ENCODE measurements around the gene SLC39A3.

Gene SLC39A3

DNA sequence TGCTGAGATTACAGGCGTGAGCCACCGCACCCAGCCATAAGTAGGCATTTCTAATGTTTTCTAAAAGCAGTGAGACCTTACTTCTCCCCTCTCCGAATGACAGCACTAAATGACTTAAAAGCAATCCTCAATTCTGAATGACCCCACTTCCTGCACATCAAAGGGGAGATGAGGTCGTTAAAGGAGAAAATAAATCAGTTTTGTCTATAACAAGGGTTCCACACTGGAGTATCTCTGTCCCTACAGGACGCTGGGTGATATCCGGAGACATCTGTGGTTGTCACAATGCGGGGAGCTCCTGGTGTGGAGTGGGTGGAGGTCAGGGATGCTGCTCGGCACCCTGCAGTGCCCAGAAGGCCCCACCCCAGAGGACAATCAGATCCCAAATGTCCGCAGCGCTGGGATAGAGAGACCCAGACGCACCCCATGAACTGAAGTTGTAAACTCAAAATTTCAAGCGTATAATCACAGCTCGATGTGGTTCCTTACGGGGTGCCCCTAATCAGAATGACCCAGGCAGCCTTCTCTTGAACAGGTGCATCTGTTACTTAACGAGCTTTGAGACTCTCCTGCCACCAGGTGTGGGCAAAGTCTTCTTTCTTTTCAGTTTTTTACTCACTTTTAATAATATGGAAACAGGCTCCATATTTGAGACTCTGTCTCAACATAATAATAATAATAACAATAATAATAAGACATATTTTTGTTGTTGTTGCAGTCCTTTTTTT is 40.2 kb downstream of the SLC39A3 start:
- TF ChIP-seq, protein P1, sequence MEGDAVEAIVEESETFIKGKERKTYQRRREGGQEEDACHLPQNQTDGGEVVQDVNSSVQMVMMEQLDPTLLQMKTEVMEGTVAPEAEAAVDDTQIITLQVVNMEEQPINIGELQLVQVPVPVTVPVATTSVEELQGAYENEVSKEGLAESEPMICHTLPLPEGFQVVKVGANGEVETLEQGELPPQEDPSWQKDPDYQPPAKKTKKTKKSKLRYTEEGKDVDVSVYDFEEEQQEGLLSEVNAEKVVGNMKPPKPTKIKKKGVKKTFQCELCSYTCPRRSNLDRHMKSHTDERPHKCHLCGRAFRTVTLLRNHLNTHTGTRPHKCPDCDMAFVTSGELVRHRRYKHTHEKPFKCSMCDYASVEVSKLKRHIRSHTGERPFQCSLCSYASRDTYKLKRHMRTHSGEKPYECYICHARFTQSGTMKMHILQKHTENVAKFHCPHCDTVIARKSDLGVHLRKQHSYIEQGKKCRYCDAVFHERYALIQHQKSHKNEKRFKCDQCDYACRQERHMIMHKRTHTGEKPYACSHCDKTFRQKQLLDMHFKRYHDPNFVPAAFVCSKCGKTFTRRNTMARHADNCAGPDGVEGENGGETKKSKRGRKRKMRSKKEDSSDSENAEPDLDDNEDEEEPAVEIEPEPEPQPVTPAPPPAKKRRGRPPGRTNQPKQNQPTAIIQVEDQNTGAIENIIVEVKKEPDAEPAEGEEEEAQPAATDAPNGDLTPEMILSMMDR (conservative IDR thresholded peaks at IDR 0.05; ENCODE audit: low read depth, low read length) = no peak
- DNase-seq (ENCODE audit: low read depth) = no peak
- H3K4me3 ChIP-seq (ENCODE audit: low read length) = no peak overlapping the region

DNA sequence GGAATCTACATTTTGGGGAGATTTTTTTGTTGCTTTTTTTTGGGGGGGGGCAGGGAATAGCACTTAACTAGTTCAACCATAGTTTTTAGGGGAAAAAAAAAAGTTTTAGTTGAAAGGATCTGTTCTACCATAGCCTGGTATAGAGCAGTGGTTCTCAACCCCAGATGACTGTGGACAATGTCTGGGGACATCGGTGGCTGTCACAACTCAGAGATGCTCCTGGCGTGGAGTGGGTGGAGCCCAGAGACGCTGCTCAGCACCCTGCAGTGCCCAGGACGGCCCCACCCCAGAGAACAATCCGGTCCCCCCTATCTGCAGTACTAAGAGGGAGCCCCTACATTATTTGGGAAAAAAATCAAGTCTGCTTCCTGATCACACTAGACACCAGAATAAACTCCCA is 45.6 kb downstream of the SLC39A3 start:
- no peak for DNase-seq (ENCODE audit: low read depth)

GRCh38 chr19:2693492-2694160 is 46.2 kb downstream of the SLC39A3 start:
- TF ChIP-seq, protein P1 (conservative IDR thresholded peaks at IDR 0.05; ENCODE audit: low read depth, low read length) = no peak
- no peak for DNase-seq (ENCODE audit: low read depth)
- H3K4me3 ChIP-seq (ENCODE audit: low read length) = no peak overlapping the region

More for the DNA sequence above, 45.6 kb downstream of the SLC39A3 start:
- TF ChIP-seq, protein P1 (conservative IDR thresholded peaks at IDR 0.05; ENCODE audit: low read depth, low read length) = no peak
- no peak overlapping the region for H3K4me3 ChIP-seq (ENCODE audit: low read length)

DNA sequence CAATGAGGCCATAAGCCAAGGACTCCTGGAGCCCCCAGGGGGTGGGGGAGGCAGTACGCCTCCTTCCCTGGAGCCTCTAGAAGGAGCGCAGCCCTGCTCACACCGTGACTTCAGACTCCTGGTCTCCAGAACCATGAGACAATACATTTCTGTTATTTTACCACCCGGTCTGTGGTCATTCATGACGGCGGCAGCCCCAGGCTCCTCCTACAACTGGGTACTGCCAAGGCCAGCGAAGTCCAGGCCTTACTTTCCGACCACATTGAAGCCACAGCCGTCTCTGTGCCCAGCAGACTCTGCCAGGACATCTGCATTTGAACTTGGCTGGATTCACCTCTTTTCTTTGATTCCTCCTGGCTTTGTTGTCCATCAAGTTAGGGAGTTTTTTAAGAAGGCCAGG is 47.9 kb downstream of the SLC39A3 start:
- TF ChIP-seq, protein P1 (conservative IDR thresholded peaks at IDR 0.05; ENCODE audit: low read depth, low read length) = no peak

DNA sequence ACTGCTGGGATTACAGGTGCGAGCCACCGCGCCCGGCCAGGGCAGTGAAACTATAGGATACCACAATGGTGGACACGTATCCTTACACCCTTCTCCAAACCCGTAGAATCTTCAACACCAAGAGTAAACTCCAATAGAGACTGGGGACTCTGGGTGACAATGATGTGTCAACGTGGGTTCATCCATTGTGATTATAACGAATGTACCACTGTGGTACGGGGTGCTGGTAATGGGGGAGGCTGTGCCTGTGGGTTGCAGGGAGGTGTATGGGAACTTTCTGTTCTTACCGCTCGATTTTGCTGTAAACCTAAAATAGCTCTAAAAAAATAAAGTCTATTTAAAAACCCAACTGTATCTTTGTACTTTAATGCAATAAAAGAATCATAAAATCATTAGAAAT is 49.0 kb downstream of the SLC39A3 start:
- DNase-seq (ENCODE audit: low read depth) = no peak
- TF ChIP-seq, protein P1 (conservative IDR thresholded peaks at IDR 0.05; ENCODE audit: low read depth, low read length) = no peak
- H3K4me3 ChIP-seq (ENCODE audit: low read length) = no peak overlapping the region

More for the DNA sequence above, 47.9 kb downstream of the SLC39A3 start:
- no peak overlapping the region for H3K4me3 ChIP-seq (ENCODE audit: low read length)
- DNase-seq (ENCODE audit: low read depth) = no peak

GRCh38 chr19:2686360-2686759 is 53.5 kb downstream of the SLC39A3 start:
- no peak overlapping the region for H3K4me3 ChIP-seq (ENCODE audit: low read length)
- no peak for DNase-seq (ENCODE audit: low read depth)

More at GRCh38 chr19:2686360-2686759, 53.5 kb downstream of the SLC39A3 start:
- TF ChIP-seq, protein P1 (conservative IDR thresholded peaks at IDR 0.05; ENCODE audit: low read depth, low read length) = no peak

Measured in retinal pigment epithelial cell (primary cell).